ENCODE measurements around the gene CDKAL1. TPM values are rescaled to one million over a fixed set of nuclear protein-coding genes. Genes with fewer than 3 reads are reported as not detected.

CDKAL1 gene
- total RNA-seq, 1 experiment from 2014 or later, result 6.5 TPM

Other genes with a start within 250 kb of the CDKAL1 start
- gene E2F3, start 132.6 kb upstream of the CDKAL1 start, total RNA-seq (2014; rRNA removed; shearing (Covaris generic); ENCODE audit: low replicate concordance), result 9.3 and 10.2 TPM in 2 replicates